Choroid plexus epithelial cell (primary cell): ENCODE measurements around the gene TRMT2A.

Source experiments
- DNase-seq: peaks from one replicate; pipeline ENCODE4 v3.0.0-alpha.2; 2010; ENCODE audit warnings: low read depth
- H3K4me3 ChIP-seq: 2 replicates; pipeline ENCODE4 v1.5.1; 2011; ENCODE audit warnings: low read depth, mild to moderate bottlenecking, control low read depth, low read length, moderate library complexity
- TF ChIP-seq, protein P1 (sequence below): conservative IDR thresholded peaks from 2 replicates; pipeline ENCODE4 v1.5.1; 2011; ENCODE audit warnings: low read depth, mild to moderate bottlenecking, control low read depth, inconsistent platforms, low read length, moderate library complexity

Gene TRMT2A

DNA sequence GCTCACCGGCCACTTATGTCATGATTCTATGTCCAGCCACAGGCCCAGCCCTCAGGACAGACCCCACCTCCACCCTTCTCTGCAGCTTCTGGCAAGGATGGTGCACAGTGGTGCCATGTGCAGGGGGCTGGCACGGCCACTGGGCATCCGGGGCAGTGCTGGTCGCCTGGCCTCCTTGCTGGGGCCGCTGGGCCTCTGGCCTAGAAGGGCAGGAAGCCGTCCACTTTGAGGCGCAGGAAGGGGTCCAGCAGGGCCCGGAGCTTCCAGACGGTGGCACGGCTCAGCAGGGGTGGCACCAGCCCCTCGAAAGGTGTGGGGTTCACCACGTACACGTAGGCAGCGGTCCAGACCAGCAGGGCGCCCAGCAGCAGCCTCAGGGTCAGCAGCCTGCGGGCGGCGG lies 31.4 kb upstream of the TRMT2A start:
- TF ChIP-seq, protein P1, sequence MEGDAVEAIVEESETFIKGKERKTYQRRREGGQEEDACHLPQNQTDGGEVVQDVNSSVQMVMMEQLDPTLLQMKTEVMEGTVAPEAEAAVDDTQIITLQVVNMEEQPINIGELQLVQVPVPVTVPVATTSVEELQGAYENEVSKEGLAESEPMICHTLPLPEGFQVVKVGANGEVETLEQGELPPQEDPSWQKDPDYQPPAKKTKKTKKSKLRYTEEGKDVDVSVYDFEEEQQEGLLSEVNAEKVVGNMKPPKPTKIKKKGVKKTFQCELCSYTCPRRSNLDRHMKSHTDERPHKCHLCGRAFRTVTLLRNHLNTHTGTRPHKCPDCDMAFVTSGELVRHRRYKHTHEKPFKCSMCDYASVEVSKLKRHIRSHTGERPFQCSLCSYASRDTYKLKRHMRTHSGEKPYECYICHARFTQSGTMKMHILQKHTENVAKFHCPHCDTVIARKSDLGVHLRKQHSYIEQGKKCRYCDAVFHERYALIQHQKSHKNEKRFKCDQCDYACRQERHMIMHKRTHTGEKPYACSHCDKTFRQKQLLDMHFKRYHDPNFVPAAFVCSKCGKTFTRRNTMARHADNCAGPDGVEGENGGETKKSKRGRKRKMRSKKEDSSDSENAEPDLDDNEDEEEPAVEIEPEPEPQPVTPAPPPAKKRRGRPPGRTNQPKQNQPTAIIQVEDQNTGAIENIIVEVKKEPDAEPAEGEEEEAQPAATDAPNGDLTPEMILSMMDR = no peak
- H3K4me3 ChIP-seq = no peak overlapping the region

DNA sequence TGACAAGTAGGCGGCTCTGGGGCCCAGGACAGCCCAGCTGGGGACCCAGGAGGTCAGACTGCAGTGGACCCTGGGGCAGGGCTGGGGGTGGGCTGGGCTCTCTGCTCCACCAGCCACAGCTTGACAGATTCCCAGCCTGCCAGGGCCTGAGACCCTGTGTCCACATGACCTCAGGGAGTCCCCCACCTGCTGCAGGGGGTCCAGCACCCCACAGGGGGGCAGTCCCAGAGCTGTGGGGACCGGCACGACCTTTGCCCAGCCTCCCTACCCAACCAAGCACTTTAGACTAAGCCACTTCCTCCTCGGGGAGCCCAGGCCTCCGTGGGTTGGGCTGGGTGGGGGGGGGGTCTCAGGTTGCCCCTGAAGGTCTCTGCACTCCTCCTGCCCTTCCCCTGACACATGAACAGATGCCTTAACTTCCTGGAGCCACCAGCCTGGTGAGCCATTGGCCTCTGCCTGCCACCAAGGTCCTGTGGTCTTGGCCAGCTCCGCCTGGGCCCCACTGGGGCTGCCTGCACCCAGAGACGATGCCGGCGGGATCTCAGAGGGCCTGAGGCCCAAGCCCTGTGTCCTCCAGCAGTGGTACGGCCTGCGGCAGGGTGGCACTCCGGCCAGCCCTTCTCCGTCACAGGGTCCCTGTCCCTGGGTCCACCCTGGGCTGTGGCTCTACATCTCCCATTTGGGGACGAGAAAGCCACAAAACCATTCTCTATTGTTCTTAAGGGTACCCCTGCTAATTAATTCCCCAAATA lies 30.4 kb upstream of the TRMT2A start:
- no peak overlapping the region for H3K4me3 ChIP-seq
- no peak for DNase-seq
- TF ChIP-seq, protein P1 = no peak

More for the DNA sequence above, 31.4 kb upstream of the TRMT2A start:
- no peak for DNase-seq

DNA sequence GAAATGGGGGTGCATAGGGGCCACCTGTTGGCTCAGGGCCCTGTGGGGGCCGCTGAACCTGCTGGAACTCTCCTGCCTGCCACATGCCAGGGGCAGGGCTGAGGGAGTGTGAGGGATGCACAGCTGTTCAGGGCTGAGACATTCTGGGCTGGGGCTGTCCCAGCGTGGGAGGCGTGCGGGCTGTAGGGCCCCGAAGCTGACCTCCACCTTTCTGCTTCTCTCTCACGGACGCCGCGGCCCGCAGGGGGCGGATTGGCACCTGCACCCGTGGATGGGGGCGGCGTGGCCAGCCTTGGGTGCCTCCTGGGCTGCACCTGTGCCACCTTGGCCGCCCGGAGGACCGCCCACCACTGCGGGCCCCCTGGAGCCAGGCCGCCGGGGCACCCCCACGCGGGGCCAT lies 29.8 kb upstream of the TRMT2A start:
- no peak for DNase-seq
- TF ChIP-seq, protein P1 = no peak
- no peak overlapping the region for H3K4me3 ChIP-seq

DNA sequence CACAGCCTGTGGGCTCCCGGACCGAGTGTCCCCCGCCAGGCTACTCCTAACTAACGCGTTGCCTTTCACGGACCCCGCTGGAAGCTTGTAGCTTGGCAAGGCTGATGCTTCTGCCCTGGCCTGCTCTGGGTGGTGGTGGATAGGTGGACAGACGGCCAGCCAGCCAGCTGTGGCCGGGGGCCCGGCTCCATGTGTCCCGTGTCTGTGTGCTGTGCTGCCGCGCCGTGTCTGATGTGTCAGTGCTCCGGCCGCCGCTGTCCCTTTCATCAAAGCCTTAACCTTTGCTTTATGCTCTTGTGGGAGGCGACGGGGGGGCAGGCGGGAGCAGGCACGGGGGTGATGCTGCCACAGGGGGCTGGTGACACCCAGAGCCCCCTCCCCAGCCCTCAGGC lies 28.8 kb upstream of the TRMT2A start:
- TF ChIP-seq, protein P1 = no peak
- no peak for DNase-seq
- no peak overlapping the region for H3K4me3 ChIP-seq

DNA sequence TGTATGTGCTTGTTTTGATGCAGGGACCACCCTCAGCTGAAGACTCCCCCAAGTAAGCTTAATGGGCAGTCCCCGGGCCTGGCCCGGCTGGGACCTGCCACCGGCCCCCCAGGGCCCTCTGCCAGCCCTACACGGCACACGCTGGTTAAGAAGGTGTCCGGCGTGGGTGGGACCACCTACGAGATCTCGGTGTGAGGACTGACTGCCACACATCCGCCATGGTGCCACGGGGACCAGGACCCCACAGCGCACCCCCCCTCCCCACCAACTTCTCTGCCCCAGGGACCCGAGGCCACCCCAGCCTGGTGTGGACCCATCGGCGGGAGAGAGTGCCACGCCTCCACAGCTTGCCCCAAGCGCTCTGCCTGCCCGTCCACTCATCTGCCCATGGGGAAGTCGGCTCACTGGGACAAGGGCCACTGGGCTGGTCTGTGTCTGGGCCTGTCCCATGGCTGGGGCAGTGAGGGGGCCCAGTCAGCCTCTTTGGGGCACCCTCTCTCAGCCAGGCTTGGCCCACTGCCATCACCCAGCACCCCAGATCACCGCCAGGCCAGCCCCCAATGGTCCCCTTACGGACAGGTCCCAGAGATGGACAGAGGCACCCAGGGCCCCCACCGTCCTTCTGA lies 28.3 kb upstream of the TRMT2A start:
- no peak for DNase-seq
- no peak overlapping the region for H3K4me3 ChIP-seq
- TF ChIP-seq, protein P1 = no peak

DNA sequence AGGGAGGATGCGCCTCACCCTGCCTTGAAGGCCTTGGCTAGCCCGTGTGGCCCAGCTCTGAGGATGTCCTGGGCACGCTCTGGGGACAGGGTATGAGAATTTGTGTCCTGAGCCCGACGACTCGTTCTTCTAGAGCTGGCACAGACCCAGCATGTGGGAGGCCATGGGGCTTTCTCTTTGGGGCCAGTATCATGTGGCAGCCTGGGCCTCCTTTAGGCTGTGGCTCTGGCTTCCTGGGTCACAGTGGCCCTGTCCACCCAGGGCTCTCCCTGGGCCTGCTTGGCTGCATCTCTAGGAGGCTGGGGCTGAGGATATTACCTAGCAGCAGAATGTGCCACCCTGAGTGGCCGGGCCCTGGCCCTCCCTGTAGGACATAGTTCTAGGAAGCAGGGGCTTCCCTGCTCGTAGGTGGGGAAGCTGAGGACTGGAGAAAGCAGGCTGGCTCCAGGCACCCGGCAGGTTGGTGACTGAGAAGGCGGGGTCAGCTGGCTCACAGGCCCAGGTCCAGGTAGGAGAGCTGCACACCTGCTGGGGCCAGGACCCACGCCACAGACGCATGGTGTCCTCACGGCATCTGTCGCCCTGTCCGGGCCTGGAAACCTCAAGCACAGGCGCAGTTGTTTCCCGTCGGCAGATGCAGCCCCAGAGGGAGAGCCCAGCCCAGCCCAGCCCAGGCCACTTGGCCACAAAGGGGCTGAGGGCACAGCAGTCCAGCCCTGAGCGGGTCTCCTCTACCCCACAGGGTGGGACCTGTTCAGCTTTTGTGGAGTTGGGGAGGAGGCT lies 27.0 kb upstream of the TRMT2A start:
- no peak overlapping the region for H3K4me3 ChIP-seq
- TF ChIP-seq, protein P1 = no peak
- DNase-seq = no peak
